ENCODE measurements around the gene ATRN.
"Not testable (repeated sequence)": the region's sequence is repeated elsewhere in the genome, so short reads cannot be mapped to it uniquely, and the experiment has no call there.

The ATRN gene

DNA sequence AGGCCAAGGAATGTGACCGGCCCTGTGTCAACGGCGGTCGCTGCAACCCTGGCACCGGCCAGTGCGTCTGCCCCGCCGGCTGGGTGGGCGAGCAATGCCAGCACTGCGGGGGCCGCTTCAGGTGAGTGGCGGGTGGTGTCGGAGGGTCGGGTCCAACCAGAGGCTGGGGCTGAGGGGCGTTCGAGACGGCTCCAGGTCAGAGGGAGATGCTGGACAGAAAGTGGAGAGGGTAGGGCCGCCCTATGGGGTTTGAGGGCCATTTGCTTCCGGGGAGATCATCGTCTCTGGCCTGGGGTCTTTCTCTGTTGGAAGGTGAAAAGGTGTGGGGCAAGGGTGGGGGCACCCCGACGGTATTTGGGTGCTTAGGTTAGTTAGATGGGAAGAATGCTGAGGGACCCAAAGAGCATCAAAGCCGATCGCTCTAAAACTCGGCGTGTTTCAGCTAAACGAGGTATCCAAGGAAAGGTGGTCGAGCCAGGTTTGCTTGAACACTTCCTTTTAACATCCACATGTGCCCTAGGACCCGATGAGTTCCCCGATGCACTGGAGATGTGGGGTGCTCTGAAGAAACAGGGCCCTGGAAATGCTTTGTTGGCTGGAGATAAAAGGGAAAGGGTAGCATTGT lies 691 bp downstream of the ATRN start:
- DNase-seq = no peak

DNA sequence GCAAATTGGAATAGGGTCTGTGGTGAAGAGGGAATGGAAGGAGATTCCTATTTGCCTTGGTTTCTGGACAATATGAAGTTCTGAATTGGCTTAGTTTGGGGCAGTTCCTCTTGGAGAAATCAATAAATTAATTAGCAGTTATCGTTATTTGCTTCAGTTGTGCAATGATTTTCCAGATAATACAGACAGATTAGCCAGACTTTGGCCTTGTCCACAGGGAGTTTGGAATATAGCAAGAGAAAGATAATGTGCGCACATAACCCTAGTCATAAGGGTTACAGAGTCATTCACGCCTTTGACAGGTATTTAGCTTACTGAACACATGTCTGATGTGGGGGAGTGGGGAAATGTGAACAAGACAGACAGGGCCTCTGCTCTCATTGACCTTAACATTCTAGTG lies 1.3 kb downstream of the ATRN start:
- DNase-seq = no peak

GRCh38 chr20:3473324-3473723 lies 2.5 kb downstream of the ATRN start:
- no peak for DNase-seq

- DNase-seq = no peak
Observed at GRCh38 chr20:3473944-3474343, 3.1 kb downstream of the ATRN start.

- not testable (repeated sequence) for DNase-seq
Observed at GRCh38 chr20:3477003-3477860, 6.4 kb downstream of the ATRN start.

GRCh38 chr20:3477861-3478544 lies 7.2 kb downstream of the ATRN start:
- no peak for DNase-seq

DNA sequence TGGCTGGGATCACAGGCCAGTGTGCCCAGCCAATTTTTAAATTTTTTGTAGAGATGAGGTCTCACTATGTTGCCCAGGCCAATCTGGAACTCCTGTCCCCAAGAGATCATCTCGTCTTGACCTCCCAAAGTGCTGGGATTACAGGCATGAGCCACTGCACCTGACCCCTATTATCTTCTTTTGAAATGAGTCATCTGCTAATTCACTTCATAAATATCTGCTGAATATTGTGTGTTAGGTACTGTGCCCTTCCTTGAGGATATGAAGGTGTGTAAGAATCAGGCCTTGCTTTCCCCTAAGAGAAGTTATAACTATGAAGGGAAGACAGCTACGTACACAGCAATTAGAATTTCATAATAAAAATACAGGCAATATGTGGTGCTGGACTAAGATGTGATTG lies 8.2 kb downstream of the ATRN start:
- DNase-seq = no peak

GRCh38 chr20:3479759-3480615 lies 9.2 kb downstream of the ATRN start:
- DNase-seq = no peak

DNA sequence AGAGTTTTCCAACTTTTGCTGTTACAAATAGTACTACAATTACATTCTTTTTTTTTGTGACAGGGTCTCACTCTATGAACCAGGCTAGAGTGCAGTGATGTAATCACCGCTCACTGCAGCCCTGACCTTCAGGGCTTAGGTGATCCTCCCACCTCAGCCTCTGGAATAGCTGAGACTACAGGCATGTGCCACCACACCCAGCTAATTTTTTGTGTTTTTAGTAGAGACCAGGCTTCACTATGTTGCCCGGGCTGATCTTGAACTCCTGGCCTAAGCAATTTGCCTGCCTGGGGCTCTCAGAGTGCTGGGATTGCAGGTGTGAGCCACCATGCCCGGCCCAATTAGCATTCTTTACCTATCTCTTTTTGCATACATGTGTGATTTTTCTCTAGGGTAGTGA lies 12.5 kb downstream of the ATRN start:
- DNase-seq = no peak

- DNase-seq = no peak
Observed at GRCh38 chr20:3483784-3484183, 13.0 kb downstream of the ATRN start.

GRCh38 chr20:3485913-3486312 lies 15.1 kb downstream of the ATRN start:
- no peak for DNase-seq

DNA sequence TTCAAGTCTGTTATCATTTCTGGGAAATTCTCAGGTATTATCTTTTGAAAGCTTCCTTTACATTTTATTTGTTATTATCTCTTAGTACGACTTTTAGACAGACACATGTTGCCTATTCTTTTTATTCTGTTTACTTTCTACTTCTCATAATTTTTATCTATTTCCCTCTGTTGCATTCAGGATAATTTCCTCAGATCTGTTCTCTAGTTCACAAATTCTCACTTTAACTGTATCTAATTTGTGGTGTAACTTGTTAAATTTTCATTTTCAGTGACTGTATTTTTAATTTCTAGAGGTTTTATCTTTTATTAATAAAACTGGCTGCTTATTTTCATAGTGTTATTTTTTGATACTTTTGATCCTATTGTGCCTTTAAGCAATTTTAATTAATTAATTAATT lies 16.0 kb downstream of the ATRN start:
- no peak for DNase-seq

DNA sequence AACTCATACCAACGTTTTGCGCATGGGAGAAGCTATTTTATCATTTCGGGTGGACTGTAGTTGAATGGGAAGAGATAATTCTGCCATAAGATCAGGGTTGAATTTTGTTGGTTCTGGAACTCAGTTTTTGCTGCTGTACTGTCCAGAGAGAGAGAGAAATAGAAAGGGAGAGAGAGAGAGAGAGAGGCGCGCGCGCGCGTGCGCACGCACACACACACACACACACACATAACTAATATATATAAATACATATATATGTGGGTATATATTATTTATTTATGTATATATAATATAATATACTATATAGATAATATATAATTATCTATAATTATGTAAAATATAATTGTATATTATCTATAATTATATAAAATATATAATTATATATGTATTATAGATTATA lies 21.9 kb downstream of the ATRN start:
- no peak for DNase-seq

- DNase-seq = no peak
Observed at GRCh38 chr20:3494218-3494617, 23.4 kb downstream of the ATRN start.

- no peak for DNase-seq
Observed at GRCh38 chr20:3502878-3503277, 32.1 kb downstream of the ATRN start.

- no peak for DNase-seq
Observed at GRCh38 chr20:3505148-3505547, 34.3 kb downstream of the ATRN start.

DNA sequence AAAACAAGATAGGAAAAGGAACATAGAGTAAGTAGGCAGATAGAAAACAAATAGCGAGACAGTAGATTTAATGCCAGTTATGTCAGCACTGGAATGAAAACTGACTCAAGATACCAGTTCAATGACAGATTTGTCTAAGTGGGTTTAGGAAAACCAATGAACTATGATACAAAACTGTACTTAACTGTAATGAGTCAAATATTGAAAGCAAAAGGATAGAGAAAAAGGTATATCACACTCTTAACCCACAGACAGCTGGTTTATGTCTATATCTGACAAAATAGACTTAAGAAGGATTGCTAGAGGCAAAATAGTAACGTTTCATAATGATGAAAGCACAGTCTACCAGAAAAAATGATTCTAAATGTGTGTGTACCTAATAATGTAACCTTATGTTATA lies 38.2 kb downstream of the ATRN start:
- DNase-seq = no peak

DNA sequence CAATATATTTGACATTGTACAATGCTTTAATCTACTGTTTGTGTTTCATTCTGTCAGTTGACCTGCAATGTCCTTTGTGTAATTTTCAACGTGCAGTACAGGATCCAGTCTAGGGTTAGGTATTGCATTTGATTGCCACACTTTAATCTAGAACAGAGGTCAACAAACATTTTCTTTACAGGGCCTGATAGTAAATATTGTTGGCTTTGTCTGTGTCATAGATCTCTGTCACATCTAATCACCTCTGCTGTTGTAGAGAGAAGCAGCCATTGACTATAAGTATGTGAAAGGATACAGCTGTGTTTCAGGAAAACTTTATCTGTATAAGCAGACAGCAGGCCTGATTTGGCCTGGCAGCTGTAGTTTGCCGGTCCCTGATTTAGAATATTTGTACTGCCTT lies 39.3 kb downstream of the ATRN start:
- no peak for DNase-seq

GRCh38 chr20:3512239-3512638 lies 41.4 kb downstream of the ATRN start:
- DNase-seq = not testable (repeated sequence)

DNA sequence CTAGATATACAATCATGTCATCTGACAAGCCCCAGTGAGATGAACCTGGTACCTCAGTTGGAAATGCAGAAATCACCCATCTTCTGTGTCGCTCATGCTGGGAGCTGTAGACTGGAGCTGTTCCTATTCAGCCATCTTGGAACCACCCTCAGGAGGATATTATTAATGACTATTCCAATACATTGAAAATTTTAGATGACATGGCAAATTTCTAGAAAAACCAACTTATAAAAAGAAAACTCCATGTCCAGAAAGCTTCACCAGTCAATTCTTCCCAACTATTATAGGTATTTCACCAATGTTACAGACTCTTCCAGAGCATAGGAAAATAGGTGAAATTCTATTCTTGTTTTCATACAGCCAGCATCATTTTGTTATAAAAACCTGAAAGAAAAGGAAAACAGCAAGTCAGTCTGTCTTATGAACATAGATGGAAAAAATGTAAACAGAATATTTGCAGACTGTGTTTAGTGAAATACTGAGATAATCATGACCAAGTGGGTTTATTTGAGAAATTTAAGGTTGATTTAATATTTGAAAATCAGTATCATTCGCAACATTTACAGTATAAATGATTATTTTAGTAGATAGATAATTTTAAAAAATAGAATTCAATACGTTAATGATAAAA lies 43.3 kb downstream of the ATRN start:
- DNase-seq = no peak

- DNase-seq = no peak
Observed at GRCh38 chr20:3515379-3516170, 44.8 kb downstream of the ATRN start.
